Mesenchymal stem cell (in vitro differentiated cells and primary cell): ENCODE results near the gene ZWILCH.
A peak's percentile ranks its signal among the peaks of the same experiment; 100 is the strongest.

ENCODE experiments used
- DNase-seq: peaks from one replicate; pipeline ENCODE4 v3.0.0-alpha.2; 2013
- H2AFZ ChIP-seq: one replicate; pipeline ENCODE4 v1.6.1; 2013; ENCODE audit warnings: low read depth, mild to moderate bottlenecking, control low read depth, inconsistent platforms, low read length, moderate library complexity
- H2AK5ac ChIP-seq: 2 replicates; pipeline ENCODE4 v1.6.1; 2013; ENCODE audit warnings: low read length, moderate library complexity, mild to moderate bottlenecking, inconsistent platforms; ENCODE audit not compliant: severe bottlenecking
- H2BK120ac ChIP-seq: one replicate; pipeline ENCODE4 v1.6.1; 2013; ENCODE audit warnings: low read depth, mild to moderate bottlenecking, inconsistent platforms, low read length, moderate library complexity
- H2BK12ac ChIP-seq, 2 experiments: one replicate each; pipeline ENCODE4 v1.6.1; 2013; ENCODE audit warnings: inconsistent platforms in 2 of 2, low read length in 2 of 2, mild to moderate bottlenecking in 2 of 2, moderate library complexity in 2 of 2, control low read depth in 1 of 2
- H2BK15ac ChIP-seq: one replicate; pipeline ENCODE4 v1.6.1; 2013; ENCODE audit warnings: mild to moderate bottlenecking, low read depth, inconsistent platforms; ENCODE audit not compliant: poor library complexity, severe bottlenecking
- H2BK5ac ChIP-seq: 2 replicates; pipeline ENCODE4 v1.6.1; 2013; ENCODE audit warnings: low read depth, mild to moderate bottlenecking, low read length, control low read depth, inconsistent platforms; ENCODE audit not compliant: poor library complexity, severe bottlenecking
- H3K14ac ChIP-seq, 2 experiments: one replicate each; pipeline ENCODE4 v1.6.1; 2013; ENCODE audit warnings: inconsistent platforms in 2 of 2, low read length in 2 of 2, control low read depth in 1 of 2, mild to moderate bottlenecking in 1 of 2, moderate library complexity in 1 of 2
- H3K18ac ChIP-seq, 2 experiments: one replicate each; pipeline ENCODE4 v1.6.1; 2013; ENCODE audit warnings: inconsistent platforms in 2 of 2, low read length in 2 of 2, control low read depth in 1 of 2, low read depth in 1 of 2, mild to moderate bottlenecking in 1 of 2
- H3K23ac ChIP-seq, 2 experiments: one replicate each; pipeline ENCODE4 v1.6.1; 2013; ENCODE audit warnings: inconsistent platforms in 2 of 2, low read length in 2 of 2, mild to moderate bottlenecking in 2 of 2, moderate library complexity in 2 of 2, control low read depth in 1 of 2
- H3K27ac ChIP-seq: 2 replicates; pipeline ENCODE4 v1.5.1; 2013; ENCODE audit warnings: mild to moderate bottlenecking, moderate library complexity, low read length, control low read depth, inconsistent platforms; ENCODE audit not compliant: poor library complexity, severe bottlenecking
- H3K27me3 ChIP-seq, 2 experiments: 2 replicates each; pipeline versions ENCODE4 v1.6.1 to v1.7.0; 2013; ENCODE audit warnings: low read length in 2 of 2, mild to moderate bottlenecking in 2 of 2, moderate library complexity in 2 of 2, control low read depth in 1 of 2, inconsistent platforms in 1 of 2; ENCODE audit not compliant: control insufficient read depth in 1 of 2, insufficient read depth in 1 of 2
- H3K36me3 ChIP-seq, 2 experiments: 2 replicates each; pipeline versions ENCODE4 v1.6.1 to v1.7.0; 2013; ENCODE audit warnings: low read length in 2 of 2, control low read depth in 1 of 2, inconsistent platforms in 1 of 2, low read depth in 1 of 2, mild to moderate bottlenecking in 1 of 2; ENCODE audit not compliant: insufficient read depth in 2 of 2, control insufficient read depth in 1 of 2
- H3K4ac ChIP-seq, 2 experiments: one replicate each; pipeline ENCODE4 v1.6.1; 2013; ENCODE audit warnings: inconsistent platforms in 2 of 2, low read length in 2 of 2, mild to moderate bottlenecking in 2 of 2, moderate library complexity in 2 of 2, control low read depth in 1 of 2, low read depth in 1 of 2
- H3K4me1 ChIP-seq: 2 replicates; pipeline ENCODE4 v1.6.1; 2013; ENCODE audit warnings: low read depth, low read length, control low read depth; ENCODE audit not compliant: control insufficient read depth, insufficient read depth
- H3K4me2 ChIP-seq: 2 replicates; pipeline ENCODE4 v1.6.1; 2013; ENCODE audit warnings: low read length, mild to moderate bottlenecking, inconsistent platforms; ENCODE audit not compliant: poor library complexity, severe bottlenecking
- H3K4me3 ChIP-seq, 2 experiments: 2 replicates each; pipeline versions ENCODE4 v1.5.1 to v1.7.0; 2013; ENCODE audit warnings: low read length in 2 of 2, mild to moderate bottlenecking in 2 of 2, control low read depth in 1 of 2, low read depth in 1 of 2; ENCODE audit not compliant: insufficient read depth in 1 of 2
- H3K79me1 ChIP-seq: replicated peaks from 2 replicates; pipeline ENCODE4 v1.6.1; 2013; ENCODE audit warnings: mild to moderate bottlenecking, control low read depth, low read length, inconsistent platforms; ENCODE audit not compliant: poor library complexity, severe bottlenecking
- H3K9ac ChIP-seq: 2 replicates; pipeline ENCODE4 v1.7.0; 2013; ENCODE audit warnings: mild to moderate bottlenecking, low read length, moderate library complexity
- H3K9me3 ChIP-seq: 2 replicates; pipeline ENCODE4 v1.7.0; 2013; ENCODE audit warnings: mild to moderate bottlenecking, low read length; ENCODE audit not compliant: control insufficient read depth
- H4K8ac ChIP-seq: one replicate; pipeline ENCODE4 v1.6.1; 2013; ENCODE audit warnings: inconsistent platforms, mild to moderate bottlenecking, low read length, moderate library complexity
- H4K91ac ChIP-seq: one replicate; pipeline ENCODE4 v1.6.1; 2013; ENCODE audit warnings: mild to moderate bottlenecking, low read length, inconsistent platforms
- WGBS: methylation state at CpG from one replicate; pipeline ENCODE4 v1.1.7; 2013; ENCODE audit warnings: mixed read lengths; 5-methylcytosine and 5-hydroxymethylcytosine counted together

Gene ZWILCH

GRCh38 chr15:66503780-66504562 lies 1.2 kb upstream of the ZWILCH start:
- no peak overlapping the region for H4K8ac ChIP-seq
- no peaks in the 10 kb centered on the region for H3K79me1 ChIP-seq
- H2BK120ac ChIP-seq, result no peak overlapping the region
- no peak overlapping the region for H2BK5ac ChIP-seq
- no peak overlapping the region for H2AFZ ChIP-seq
- peak overlapping the region; percentile 23 to 86 for H3K14ac ChIP-seq
- H2BK12ac ChIP-seq, result no peak overlapping the region
- H3K27me3 ChIP-seq, result no peaks in the 10 kb centered on the region
- H2AK5ac ChIP-seq, result peak overlapping the region; percentile 69
- peak overlapping the region; percentile 97 for H3K9ac ChIP-seq
- peak overlapping the region in 1 of 2 experiments; percentile 86 for H3K4ac ChIP-seq
- no peak overlapping the region for H4K91ac ChIP-seq
- peak overlapping the region; percentile 89 for H3K4me2 ChIP-seq
- H3K4me3 ChIP-seq, result peak overlapping the region; percentile 75 to 93
- WGBS, result 1% methylated on average over 11 of the region's 12 CpGs
- H3K18ac ChIP-seq, result peak overlapping the region; percentile 81 to 92
- H3K4me1 ChIP-seq, result peaks cover 3% of the 10 kb centered on the region
- peak; percentile 6 for DNase-seq
- H3K23ac ChIP-seq, result no peak overlapping the region
- peaks cover 15 to 44% of the 10 kb centered on the region in 2 experiments for H3K36me3 ChIP-seq
- H3K9me3 ChIP-seq, result no peaks in the 10 kb centered on the region
- no peak overlapping the region for H2BK15ac ChIP-seq
- H3K27ac ChIP-seq, result peak overlapping the region; percentile 85

GRCh38 chr15:66505430-66505811 lies 295 bp downstream of the ZWILCH start:
- Histone ChIP-seq H3K27me3 (no peaks in the 10 kb centered on the region), H3K9ac (peak overlapping the region; percentile 97), H3K36me3 (peaks cover 5 to 36% of the 10 kb centered on the region in 2 experiments), H4K8ac (no peak overlapping the region), H3K23ac (no peak overlapping the region), H2AFZ (peak overlapping the region; percentile 2), H3K18ac (no peak overlapping the region), H2BK12ac (no peak overlapping the region), H2BK120ac (no peak overlapping the region), H4K91ac (no peak overlapping the region), H3K27ac (peak overlapping the region; percentile 85), H3K4me1 (peaks cover 3% of the 10 kb centered on the region), H3K9me3 (no peaks in the 10 kb centered on the region), H2AK5ac (no peak overlapping the region), H3K14ac (no peak overlapping the region), H3K79me1 (no peaks in the 10 kb centered on the region), H2BK5ac (no peak overlapping the region), H2BK15ac (peak overlapping the region; percentile 26), H3K4ac (no peak overlapping the region), H3K4me2 (peak overlapping the region; percentile 58), H3K4me3 (peak overlapping the region; percentile 67 to 93)
- no peak for DNase-seq
- 2% methylated on average over 13 of the region's 13 CpGs for WGBS

GRCh38 chr15:66505818-66506217 lies 692 bp downstream of the ZWILCH start:
- Histone ChIP-seq H3K23ac (no peak overlapping the region), H3K9me3 (no peaks in the 10 kb centered on the region), H4K8ac (no peak overlapping the region), H2BK15ac (no peak overlapping the region), H3K79me1 (peaks cover 2% of the 10 kb centered on the region), H2BK5ac (no peak overlapping the region), H3K4me2 (peak overlapping the region; percentile 58), H3K27me3 (no peaks in the 10 kb centered on the region), H2AFZ (no peak overlapping the region), H3K4ac (no peak overlapping the region), H2BK12ac (no peak overlapping the region), H3K4me3 (peak overlapping the region in 1 of 2 experiments; percentile 93), H3K36me3 (peaks cover 4 to 36% of the 10 kb centered on the region in 2 experiments), H2BK120ac (no peak overlapping the region), H3K4me1 (peaks cover 3% of the 10 kb centered on the region), H2AK5ac (no peak overlapping the region), H3K18ac (no peak overlapping the region), H3K27ac (no peak overlapping the region), H3K9ac (peak overlapping the region; percentile 97), H3K14ac (no peak overlapping the region), H4K91ac (no peak overlapping the region)
- WGBS, result 53% methylated on average over 4 of the region's 4 CpGs
- DNase-seq, result no peak

GRCh38 chr15:66508293-66508883 lies 3.3 kb downstream of the ZWILCH start:
- H3K23ac ChIP-seq, result no peak overlapping the region
- H2BK15ac ChIP-seq, result no peak overlapping the region
- no peak overlapping the region for H4K8ac ChIP-seq
- no peak overlapping the region for H2BK120ac ChIP-seq
- no peak overlapping the region for H3K4ac ChIP-seq
- no peak overlapping the region for H2AK5ac ChIP-seq
- H3K79me1 ChIP-seq, result peaks cover 13% of the 10 kb centered on the region
- peaks cover 1% of the 10 kb centered on the region for H3K4me1 ChIP-seq
- 88% methylated on average over 1 of the region's 3 CpGs for WGBS
- H3K27me3 ChIP-seq, result no peaks in the 10 kb centered on the region
- H3K9me3 ChIP-seq, result no peaks in the 10 kb centered on the region
- peak overlapping the region; percentile 6 for H3K27ac ChIP-seq
- no peak overlapping the region for H2BK5ac ChIP-seq
- no peak overlapping the region for H3K4me3 ChIP-seq
- no peak overlapping the region for H4K91ac ChIP-seq
- H3K4me2 ChIP-seq, result no peak overlapping the region
- DNase-seq, result no peak
- no peak overlapping the region for H2AFZ ChIP-seq
- H3K14ac ChIP-seq, result no peak overlapping the region
- H3K36me3 ChIP-seq, result peaks cover 7 to 13% of the 10 kb centered on the region in 2 experiments
- no peak overlapping the region for H3K18ac ChIP-seq
- no peak overlapping the region for H2BK12ac ChIP-seq
- H3K9ac ChIP-seq, result no peak overlapping the region
